OCI-LY7 (cell line): ENCODE data around the gene CKMT1B.

Source experiments
- CTCF ChIP-seq: fragments of 200-600 bp; sonication (generic); conservative IDR thresholded peaks from 2 replicates; pipeline ENCODE4 v1.5.1; 2014; ENCODE audit warnings: mild to moderate bottlenecking, antibody characterized with exemption, low read length, moderate library complexity, mixed read lengths
- EZH2phosphoT487 ChIP-seq: fragments of 200-600 bp; sonication (generic); IDR thresholded peaks from 2 replicates; pipeline ENCODE4 v1.6.1; 2018; ENCODE audit warnings: low read depth, borderline replicate concordance, mild to moderate bottlenecking, mixed run types, antibody characterized with exemption, low read length, moderate library complexity, mixed read lengths

DNA sequence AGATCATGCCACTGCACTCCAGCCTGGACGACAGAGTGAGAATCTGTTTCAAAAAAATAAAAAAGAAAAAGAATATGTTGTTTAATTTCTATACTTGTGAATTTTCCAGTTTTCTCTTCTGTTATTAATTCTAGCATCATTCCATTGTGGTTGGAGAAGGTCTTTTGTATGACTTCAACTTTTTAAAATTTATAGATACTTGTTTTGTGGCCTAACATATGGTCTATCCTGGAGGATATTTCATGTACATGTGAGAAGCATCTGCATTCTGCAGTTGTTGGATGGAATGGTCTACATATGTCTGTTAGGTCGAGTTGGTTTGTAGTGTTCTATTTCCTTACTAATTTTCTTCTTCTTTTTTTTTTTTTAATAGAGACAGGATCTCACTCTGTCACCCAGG, 40.8 kb upstream of the CKMT1B start:
- TF ChIP-seq CTCF (no peak), EZH2phosphoT487 (no peak)
